ENCODE measurements around the gene IMMP2L.

- TF ChIP-seq SRF (IDR thresholded peaks at IDR 0.05; ENCODE audit: low read depth, low read length) (no peak), MAX (IDR thresholded peaks at IDR 0.05) (no peak), EP300 (IDR thresholded peaks at IDR 0.05; ENCODE audit: borderline replicate concordance in 1 of 2, low read depth in 2 of 2, low read length in 2 of 2) (no peak), ZNF274 (IDR thresholded peaks at IDR 0.05; ENCODE audit: borderline replicate concordance, extremely low read depth, low read length) (no peak), JUN (IDR thresholded peaks at IDR 0.05; ENCODE audit: low read depth, low read length) (no peak), RNF2 (IDR thresholded peaks at IDR 0.05; ENCODE audit: borderline replicate concordance, low read depth, low read length, missing control alignments, poor library complexity, severe bottlenecking) (no peak), CTCF (IDR thresholded peaks at IDR 0.05; ENCODE audit: control extremely low read depth in 1 of 3, insufficient read depth in 1 of 3, low read depth in 1 of 3, low read length in 3 of 3) (no peak), RBBP5 (IDR thresholded peaks at IDR 0.05; ENCODE audit: borderline replicate concordance, low read depth, low read length) (no peak), BRCA1 (IDR thresholded peaks at IDR 0.05; ENCODE audit: low read depth, low read length) (no peak), FOSL1 (IDR thresholded peaks at IDR 0.05; ENCODE audit: insufficient read depth, low read depth, low read length) (no peak), CHD1 (IDR thresholded peaks at IDR 0.05; ENCODE audit: low read depth, low read length) (no peak)
Measured at GRCh38 chr7:111223802-111224253, 338.5 kb downstream of the IMMP2L start.

Measured in H1 (cell line).